IMR-90 (cell line): ENCODE data around the gene NTM. TPM values are rescaled to one million over a fixed set of nuclear protein-coding genes. Genes with fewer than 3 reads are reported as not detected.

Source experiments
- ATAC-seq: fragments of 200-7000 bp; cut with Tn5 transposase; 2 replicates; pipeline ENCODE4 v1.9.1; 2020; ENCODE audit warnings: low read depth, mild to moderate bottlenecking, moderate library complexity
- BruUV-seq: library from RNA; stranded (reverse); fragments of 400-500 nt; replicated peaks from 2 replicates; lab custom pipeline; 2021; lab: Mats Ljungman, UMichigan
- CTCF ChIA-PET: fragments of 300-600 bp; formaldehyde crosslinking; extraction: SDS; loops from one replicate; lab custom pipeline; 2021; ENCODE audit warnings: antibody characterized with exemption; lab: Yijun Ruan, JAX
- POLR2A ChIA-PET: fragments of 300-600 bp; sonication (Branson Sonifier 250); formaldehyde crosslinking; loops from one replicate; lab custom pipeline; 2022; ENCODE audit warnings: antibody characterized with exemption; ENCODE audit not compliant: unreplicated experiment; lab: Charles Lee
- DNase-seq: peaks from one replicate; pipeline ENCODE4 v3.0.0; 2013
- H2AFZ ChIP-seq: replicated peaks from 2 replicates; pipeline ENCODE3; 2013; ENCODE audit warnings: low read length, mild to moderate bottlenecking; ENCODE audit not compliant: poor library complexity
- H2AK5ac ChIP-seq: 2 replicates; pipeline ENCODE4 v1.6.1; 2013; ENCODE audit warnings: low read depth, low read length, inconsistent platforms
- H2AK9ac ChIP-seq: replicated peaks from 2 replicates; pipeline ENCODE3; 2013; ENCODE audit warnings: mild to moderate bottlenecking, low read depth, low read length, moderate library complexity; ENCODE audit not compliant: poor library complexity
- H2BK120ac ChIP-seq: 2 replicates; pipeline ENCODE4 v1.6.1; 2013; ENCODE audit warnings: low read depth, low read length, inconsistent platforms
- H2BK15ac ChIP-seq: 3 replicates; pipeline ENCODE4 v1.6.1; 2013; ENCODE audit warnings: low read depth, low read length, inconsistent platforms
- H2BK20ac ChIP-seq: 2 replicates; pipeline ENCODE4 v1.6.1; 2013; ENCODE audit warnings: low read depth, mild to moderate bottlenecking, inconsistent platforms, low read length, moderate library complexity
- H2BK5ac ChIP-seq: 2 replicates; pipeline ENCODE4 v1.6.1; 2013; ENCODE audit warnings: mild to moderate bottlenecking, low read depth, low read length, inconsistent platforms; ENCODE audit not compliant: poor library complexity, severe bottlenecking
- H3K14ac ChIP-seq: replicated peaks from 2 replicates; pipeline ENCODE4 v1.6.1; 2013; ENCODE audit warnings: low read depth, low read length, inconsistent platforms
- H3K18ac ChIP-seq: 2 replicates; pipeline ENCODE4 v1.6.1; 2013; ENCODE audit warnings: low read depth, low read length, control low read depth
- H3K23ac ChIP-seq: 2 replicates; pipeline ENCODE4 v1.6.1; 2013; ENCODE audit warnings: low read depth, low read length, inconsistent platforms
- H3K27ac ChIP-seq: 2 replicates; pipeline ENCODE4 v1.5.1; 2013; ENCODE audit warnings: mild to moderate bottlenecking, control low read depth, low read length; ENCODE audit not compliant: insufficient read depth
- H3K27me3 ChIP-seq: 2 replicates; pipeline ENCODE4 v1.6.1; 2013; ENCODE audit warnings: low read length; ENCODE audit not compliant: control insufficient read depth, insufficient read depth
- H3K36me3 ChIP-seq: 2 replicates; pipeline ENCODE4 v1.6.1; 2013; ENCODE audit warnings: low read length, mixed read lengths; ENCODE audit not compliant: control insufficient read depth, insufficient read depth
- H3K4ac ChIP-seq: 2 replicates; pipeline ENCODE4 v1.6.1; 2013; ENCODE audit warnings: low read depth, low read length, inconsistent platforms
- H3K4me1 ChIP-seq: 2 replicates; pipeline ENCODE4 v1.6.1; 2013; ENCODE audit warnings: low read length, mixed read lengths; ENCODE audit not compliant: control insufficient read depth, insufficient read depth
- H3K4me2 ChIP-seq: 2 replicates; pipeline ENCODE4 v1.6.1; 2013; ENCODE audit warnings: low read depth, mild to moderate bottlenecking, control low read depth, low read length, moderate library complexity
- H3K4me3 ChIP-seq: 2 replicates; pipeline ENCODE4 v1.5.1; 2013; ENCODE audit warnings: low read depth, mild to moderate bottlenecking, control low read depth, low read length, moderate library complexity; ENCODE audit not compliant: insufficient read depth
- H3K56ac ChIP-seq: 2 replicates; pipeline ENCODE4 v1.6.1; 2013; ENCODE audit warnings: low read length, inconsistent platforms; ENCODE audit not compliant: insufficient read depth; ENCODE audit errors: extremely low read depth
- H3K79me1 ChIP-seq, 2 experiments: 2 replicates each; pipeline ENCODE4 v1.6.1; 2013; ENCODE audit warnings: low read length in 2 of 2, inconsistent platforms in 1 of 2, low read depth in 1 of 2
- H3K9ac ChIP-seq: 2 replicates; pipeline ENCODE4 v1.6.1; 2013; ENCODE audit warnings: low read depth, low read length, control low read depth
- H3K9me1 ChIP-seq: 2 replicates; pipeline ENCODE4 v1.6.1; 2013; ENCODE audit warnings: low read length, inconsistent platforms; ENCODE audit not compliant: insufficient read depth
- H3K9me3 ChIP-seq: 2 replicates; pipeline ENCODE4 v1.6.1; 2013; ENCODE audit warnings: low read length; ENCODE audit not compliant: control insufficient read depth, insufficient read depth
- H4K20me1 ChIP-seq: 2 replicates; pipeline ENCODE4 v1.6.1; 2013; ENCODE audit warnings: low read length, inconsistent platforms; ENCODE audit not compliant: insufficient read depth
- H4K5ac ChIP-seq: 2 replicates; pipeline ENCODE4 v1.6.1; 2013; ENCODE audit warnings: mild to moderate bottlenecking, low read depth, low read length, control low read depth
- H4K8ac ChIP-seq, 2 experiments: 2 replicates each; pipeline ENCODE4 v1.6.1; 2013; ENCODE audit warnings: low read depth in 2 of 2, low read length in 2 of 2, control low read depth in 1 of 2, inconsistent platforms in 1 of 2
- H4K91ac ChIP-seq: 2 replicates; pipeline ENCODE4 v1.6.1; 2013; ENCODE audit warnings: low read depth, low read length, inconsistent platforms; ENCODE audit not compliant: insufficient read depth
- MXI1 ChIP-seq: IDR thresholded peaks from 2 replicates; pipeline ENCODE4 v1.6.1; 2012; ENCODE audit warnings: low read depth, mild to moderate bottlenecking, low read length, moderate library complexity, borderline replicate concordance
- WGBS, 2 experiments: methylation state at CpG; one replicate each; pipeline versions ENCODE4 v1.1.5 to v1.1.7; 2013; ENCODE audit warnings: missing lambda C conversion rate in 2 of 2; ENCODE audit not compliant: insufficient read length in 1 of 2; ENCODE audit errors: extremely low coverage in 2 of 2; 5-methylcytosine and 5-hydroxymethylcytosine counted together
- dilution Hi-C: fragments of 300-500 bp; cut with HindIII; formaldehyde crosslinking; loops from one replicate; pipeline ENCODE4 v1.14.3; 2018; ENCODE audit warnings: low sequenced_read_pairs; ENCODE audit not compliant: unreplicated experiment
- in situ Hi-C: fragments of 300-500 bp; cut with MboI; formaldehyde crosslinking; loops from 3 replicates; pipeline ENCODE4 v1.14.3; 2019; ENCODE audit warnings: low sequenced_read_pairs, inconsistent platforms, mixed read lengths
- intact Hi-C: fragments of 100-400 bp; cut with micrococcal nuclease; formaldehyde crosslinking; loops from 2 replicates; pipeline ENCODE4 v1.10.0; 2022
- polyA plus RNA-seq, 3 experiments: library from polyadenylated mRNA; depleted of rRNA; stranded (reverse); fragments of >200 nt; gene quantifications; 2 replicates each; pipeline ENCODE4 v1.2.3, GENCODE V29; 2012; ENCODE audit warnings: low replicate concordance in 1 of 3
- total RNA-seq: library from RNA; depleted of rRNA; stranded (reverse); fragments of >200 nt; gene quantifications from 2 replicates; pipeline ENCODE4 v1.2.3, GENCODE V29; 2012

The NTM gene
- total and polyA plus RNA-seq, 2 of the 4 experiments (the other 2 are of a cell fraction) = 19.5 to 25.5 TPM

GRCh38 chr11:131602431-131602830 lies 232.0 kb downstream of the NTM start:
- ATAC-seq = no peak
- POLR2A ChIA-PET = no interaction called here
- H4K91ac ChIP-seq = no peak overlapping the region
- no peaks in the 10 kb centered on the region for H3K79me1 ChIP-seq
- no peaks in the 10 kb centered on the region for H4K20me1 ChIP-seq
- H2BK5ac ChIP-seq = no peak overlapping the region
- no peak overlapping the region for H2BK20ac ChIP-seq
- H3K4ac ChIP-seq = no peak overlapping the region
- no peak for TF ChIP-seq MXI1
- H2BK120ac ChIP-seq = no peak overlapping the region
- H3K56ac ChIP-seq = no peak overlapping the region
- H3K18ac ChIP-seq = no peak overlapping the region
- no peak overlapping the region for H3K4me2 ChIP-seq
- no peak overlapping the region for H2AK5ac ChIP-seq
- H2AFZ ChIP-seq = no peak overlapping the region
- no peaks in the 10 kb centered on the region for H3K36me3 ChIP-seq
- H3K9me3 ChIP-seq = no peaks in the 10 kb centered on the region
- in situ Hi-C loops (no loop called here), intact Hi-C loops (no loop called here), dilution Hi-C loops (no loop called here)
- H3K14ac ChIP-seq = no peak overlapping the region
- BruUV-seq = no TSS peak
- H3K23ac ChIP-seq = no peak overlapping the region
- H3K27ac ChIP-seq = no peak overlapping the region
- H3K9me1 ChIP-seq = no peaks in the 10 kb centered on the region
- CTCF ChIA-PET = no interaction called here
- no peak overlapping the region for H2BK15ac ChIP-seq
- H3K27me3 ChIP-seq = no peaks in the 10 kb centered on the region
- no peak overlapping the region for H4K5ac ChIP-seq
- H2AK9ac ChIP-seq = no peak overlapping the region
- WGBS, 2 experiments = 100% methylated on average over 2 of the region's 2 CpGs; no CpG with 5 or more reads in 1 of the 2 experiments
- no peak overlapping the region for H3K9ac ChIP-seq
- DNase-seq = no peak
- H3K4me1 ChIP-seq = no peaks in the 10 kb centered on the region
- no peak overlapping the region for H3K4me3 ChIP-seq
- H4K8ac ChIP-seq = no peak overlapping the region
